ENCODE measurements around the gene PATJ.
"Not testable (repeated sequence)": the region's sequence is repeated elsewhere in the genome, so short reads cannot be mapped to it uniquely, and the experiment has no call there.

The PATJ gene

GRCh38 chr1:61828805-61829204 lies 86.5 kb downstream of the PATJ start:
- H3K4me2 ChIP-seq (ENCODE audit: low read length), result no peak overlapping the region
- no peak overlapping the region for H3K27ac ChIP-seq
- no peak overlapping the region for H3K4me3 ChIP-seq (ENCODE audit: low read depth, low read length)
- H2AFZ ChIP-seq, result no peak overlapping the region
- H3K36me3 ChIP-seq (ENCODE audit: control insufficient read depth, insufficient read depth, low read length), result no peaks in the 10 kb centered on the region
- no peaks in the 10 kb centered on the region for H3K79me2 ChIP-seq
- H3K4me1 ChIP-seq, result no peaks in the 10 kb centered on the region
- no peak for TF ChIP-seq CTCF (IDR thresholded peaks at IDR 0.05)
- no peaks in the 10 kb centered on the region for H3K27me3 ChIP-seq (ENCODE audit: control insufficient read depth, insufficient read depth, low read length)
- H3K9me3 ChIP-seq (ENCODE audit: control insufficient read depth, low read length), result no peaks in the 10 kb centered on the region
- no peak overlapping the region for H3K9ac ChIP-seq

GRCh38 chr1:61836649-61837048 lies 94.4 kb downstream of the PATJ start:
- H3K27ac ChIP-seq, result no peak overlapping the region
- no peaks in the 10 kb centered on the region for H3K79me2 ChIP-seq
- no peaks in the 10 kb centered on the region for H3K4me1 ChIP-seq
- no peak overlapping the region for H2AFZ ChIP-seq
- TF ChIP-seq CTCF (IDR thresholded peaks at IDR 0.05), result no peak
- H3K36me3 ChIP-seq (ENCODE audit: control insufficient read depth, insufficient read depth, low read length), result no peaks in the 10 kb centered on the region
- H3K9me3 ChIP-seq (ENCODE audit: control insufficient read depth, low read length), result no peaks in the 10 kb centered on the region
- H3K27me3 ChIP-seq (ENCODE audit: control insufficient read depth, insufficient read depth, low read length), result no peaks in the 10 kb centered on the region
- no peak overlapping the region for H3K9ac ChIP-seq
- H3K4me2 ChIP-seq (ENCODE audit: low read length), result no peak overlapping the region
- H3K4me3 ChIP-seq (ENCODE audit: low read depth, low read length), result no peak overlapping the region

- not testable (repeated sequence) for H3K4me2 ChIP-seq (ENCODE audit: low read length); H3K36me3 ChIP-seq (ENCODE audit: control insufficient read depth, insufficient read depth, low read length); H3K9ac ChIP-seq; H3K4me1 ChIP-seq; H3K27ac ChIP-seq; H3K9me3 ChIP-seq (ENCODE audit: control insufficient read depth, low read length); H3K27me3 ChIP-seq (ENCODE audit: control insufficient read depth, insufficient read depth, low read length); H3K79me2 ChIP-seq; H3K4me3 ChIP-seq (ENCODE audit: low read depth, low read length); H2AFZ ChIP-seq
These were observed 95.3 kb downstream of the PATJ start for GRCh38 chr1:61837607-61838006.

DNA sequence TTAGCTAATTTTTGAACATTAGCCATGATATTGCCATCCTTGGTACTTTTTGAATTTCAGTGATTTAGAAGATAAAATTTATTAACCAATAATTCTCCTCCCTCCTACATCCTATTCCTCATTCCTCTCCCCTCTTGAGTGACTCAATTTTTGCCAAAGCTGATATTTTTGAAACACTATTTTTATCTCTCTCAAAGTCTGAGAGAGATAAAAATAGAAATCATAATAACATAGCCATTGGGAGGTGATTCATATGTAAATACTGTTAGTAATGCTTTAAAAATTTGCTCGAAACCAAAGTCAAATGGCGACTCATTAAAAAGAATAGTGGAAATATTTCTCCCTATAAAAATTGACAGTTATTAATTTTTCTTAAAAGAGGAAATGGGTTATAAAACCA lies 97.4 kb downstream of the PATJ start:
- Histone ChIP-seq H2AFZ (no peak overlapping the region), H3K79me2 (no peaks in the 10 kb centered on the region), H3K4me1 (no peaks in the 10 kb centered on the region), H3K27me3 (ENCODE audit: control insufficient read depth, insufficient read depth, low read length) (no peaks in the 10 kb centered on the region), H3K9ac (no peak overlapping the region), H3K27ac (no peak overlapping the region), H3K4me2 (ENCODE audit: low read length) (no peak overlapping the region), H3K36me3 (ENCODE audit: control insufficient read depth, insufficient read depth, low read length) (no peaks in the 10 kb centered on the region), H3K9me3 (ENCODE audit: control insufficient read depth, low read length) (no peaks in the 10 kb centered on the region), H3K4me3 (ENCODE audit: low read depth, low read length) (no peak overlapping the region)
- no peak for TF ChIP-seq CTCF (IDR thresholded peaks at IDR 0.05)

GRCh38 chr1:61842036-61842435 lies 99.8 kb downstream of the PATJ start:
- Histone ChIP-seq H3K9me3 (ENCODE audit: control insufficient read depth, low read length) (no peaks in the 10 kb centered on the region), H3K9ac (no peak overlapping the region), H3K36me3 (ENCODE audit: control insufficient read depth, insufficient read depth, low read length) (no peaks in the 10 kb centered on the region), H3K4me1 (no peaks in the 10 kb centered on the region), H3K79me2 (no peaks in the 10 kb centered on the region), H3K4me2 (ENCODE audit: low read length) (no peak overlapping the region), H3K4me3 (ENCODE audit: low read depth, low read length) (no peak overlapping the region), H2AFZ (no peak overlapping the region), H3K27ac (no peak overlapping the region), H3K27me3 (ENCODE audit: control insufficient read depth, insufficient read depth, low read length) (no peaks in the 10 kb centered on the region)
- TF ChIP-seq CTCF (IDR thresholded peaks at IDR 0.05), result no peak
